Peyer's patch (tissue), 4 donors: ENCODE measurements around the gene SCYL1. TPM values are rescaled to one million over a fixed set of nuclear protein-coding genes. Genes with fewer than 3 reads are reported as not detected.

Experiments used
- DNase-seq, 3 donors: peaks; one replicate each; pipeline ENCODE4 v3.0.0-alpha.2; 2017 to 2019
- H3K27ac ChIP-seq, 4 donors: fragments of 200-600 bp; sonication (generic); one replicate each; pipeline ENCODE4 v1.5.1; 2016 to 2019
- H3K27me3 ChIP-seq, 2 donors: fragments of 200-600 bp; sonication (generic); one replicate each; pipeline ENCODE4 v1.5.1; 2019
- H3K36me3 ChIP-seq, 3 donors: fragments of 200-600 bp; sonication (generic); one replicate each; pipeline ENCODE4 v1.5.1; 2016 to 2019
- H3K4me1 ChIP-seq, 4 donors: fragments of 200-600 bp; sonication (generic); one replicate each; pipeline ENCODE4 v1.5.1; 2016 to 2019
- H3K4me3 ChIP-seq, 4 donors: fragments of 200-600 bp; sonication (generic); 1 replicate in 3 of 4; 2 replicates in 1 of 4; pipeline ENCODE4 v1.5.1; 2016 to 2019; ENCODE audit warnings: mild to moderate bottlenecking in 1 of 4
- H3K9me3 ChIP-seq, 4 donors: fragments of 200-600 bp; sonication (generic); one replicate each; pipeline ENCODE4 v1.5.1; 2016 to 2019; ENCODE audit warnings: mild to moderate bottlenecking in 1 of 4
- POLR2A ChIP-seq, 2 donors: fragments of 450-650 bp; IDR thresholded peaks; one replicate each; pipeline ENCODE4 v1.5.1; 2017; ENCODE audit warnings: antibody characterized with exemption in 2 of 2, mild to moderate bottlenecking in 2 of 2, moderate library complexity in 2 of 2
- total RNA-seq, 4 donors: library from RNA; depleted of rRNA; stranded (reverse); fragments of >200 nt; gene quantifications; one replicate each; pipeline ENCODE4 v1.1.0, GENCODE V29; 2016
- TF ChIP-seq, protein P1 (sequence below), 6 experiments: fragments of 450-650 bp in 4 of 6; fragments of 200-600 bp in 2 of 6; sonication (generic) in 1 of 6; IDR thresholded peaks; one replicate each; pipeline ENCODE4 v1.5.1; 2017 to 2019; ENCODE audit warnings: antibody characterized with exemption in 6 of 6, mild to moderate bottlenecking in 3 of 6, moderate library complexity in 1 of 6

SCYL1 gene
- total RNA-seq, 4 donors from 2014 or later: 73.4 to 88.1 (median 79.0) TPM

- peaks cover 5 to 25% (median 14%) of the 10 kb centered on the region in 4 donors for H3K4me1 ChIP-seq
- TF ChIP-seq, protein P1, sequence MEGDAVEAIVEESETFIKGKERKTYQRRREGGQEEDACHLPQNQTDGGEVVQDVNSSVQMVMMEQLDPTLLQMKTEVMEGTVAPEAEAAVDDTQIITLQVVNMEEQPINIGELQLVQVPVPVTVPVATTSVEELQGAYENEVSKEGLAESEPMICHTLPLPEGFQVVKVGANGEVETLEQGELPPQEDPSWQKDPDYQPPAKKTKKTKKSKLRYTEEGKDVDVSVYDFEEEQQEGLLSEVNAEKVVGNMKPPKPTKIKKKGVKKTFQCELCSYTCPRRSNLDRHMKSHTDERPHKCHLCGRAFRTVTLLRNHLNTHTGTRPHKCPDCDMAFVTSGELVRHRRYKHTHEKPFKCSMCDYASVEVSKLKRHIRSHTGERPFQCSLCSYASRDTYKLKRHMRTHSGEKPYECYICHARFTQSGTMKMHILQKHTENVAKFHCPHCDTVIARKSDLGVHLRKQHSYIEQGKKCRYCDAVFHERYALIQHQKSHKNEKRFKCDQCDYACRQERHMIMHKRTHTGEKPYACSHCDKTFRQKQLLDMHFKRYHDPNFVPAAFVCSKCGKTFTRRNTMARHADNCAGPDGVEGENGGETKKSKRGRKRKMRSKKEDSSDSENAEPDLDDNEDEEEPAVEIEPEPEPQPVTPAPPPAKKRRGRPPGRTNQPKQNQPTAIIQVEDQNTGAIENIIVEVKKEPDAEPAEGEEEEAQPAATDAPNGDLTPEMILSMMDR (IDR thresholded peaks at IDR 0.05): no peak
- peak; percentile 100 for TF ChIP-seq POLR2A (IDR thresholded peaks at IDR 0.05)
- H3K27me3 ChIP-seq: no peaks in the 10 kb centered on the region
- peak; percentile 94 to 98 (median 96) for DNase-seq
- H3K36me3 ChIP-seq: peaks cover 0 to 34% (median 0%) of the 10 kb centered on the region in 3 donors
- peak within 1 kb of the TSS; percentile 67 to 84 (median 80) for H3K4me3 ChIP-seq
- no peaks in the 10 kb centered on the region for H3K9me3 ChIP-seq
- peak within 1 kb of the TSS; percentile 96 to 99 (median 98) for H3K27ac ChIP-seq
These were observed 25.7 kb upstream of the SCYL1 start, which contains the start of gene MALAT1 for GRCh38 chr11:65498977-65499712. MALAT1 (plus strand) TSS chr11:65499045.

DNA sequence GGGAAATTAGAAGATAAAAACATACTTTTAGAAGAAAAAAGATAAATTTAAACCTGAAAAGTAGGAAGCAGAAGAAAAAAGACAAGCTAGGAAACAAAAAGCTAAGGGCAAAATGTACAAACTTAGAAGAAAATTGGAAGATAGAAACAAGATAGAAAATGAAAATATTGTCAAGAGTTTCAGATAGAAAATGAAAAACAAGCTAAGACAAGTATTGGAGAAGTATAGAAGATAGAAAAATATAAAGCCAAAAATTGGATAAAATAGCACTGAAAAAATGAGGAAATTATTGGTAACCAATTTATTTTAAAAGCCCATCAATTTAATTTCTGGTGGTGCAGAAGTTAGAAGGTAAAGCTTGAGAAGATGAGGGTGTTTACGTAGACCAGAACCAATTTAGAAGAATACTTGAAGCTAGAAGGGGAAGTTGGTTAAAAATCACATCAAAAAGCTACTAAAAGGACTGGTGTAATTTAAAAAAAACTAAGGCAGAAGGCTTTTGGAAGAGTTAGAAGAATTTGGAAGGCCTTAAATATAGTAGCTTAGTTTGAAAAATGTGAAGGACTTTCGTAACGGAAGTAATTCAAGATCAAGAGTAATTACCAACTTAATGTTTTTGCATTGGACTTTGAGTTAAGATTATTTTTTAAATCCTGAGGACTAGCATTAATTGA lies 25.0 kb upstream of the SCYL1 start:
- Histone ChIP-seq H3K4me3 (peak overlapping the region; percentile 67 to 84 (median 80)), H3K27ac (peak overlapping the region; percentile 96 to 99 (median 98)), H3K4me1 (peaks cover 4 to 24% (median 14%) of the 10 kb centered on the region in 4 donors), H3K9me3 (no peaks in the 10 kb centered on the region), H3K36me3 (peaks cover 0 to 41% (median 0%) of the 10 kb centered on the region in 3 donors), H3K27me3 (no peaks in the 10 kb centered on the region)
- no peak for DNase-seq
- TF ChIP-seq, protein P1 (IDR thresholded peaks at IDR 0.05): no peak
- peak in 1 of 2 donors; percentile 34 for TF ChIP-seq POLR2A (IDR thresholded peaks at IDR 0.05)

GRCh38 chr11:65500387-65501185 lies 24.3 kb upstream of the SCYL1 start:
- peak in 2 of 3 donors; percentile 64 to 66 for DNase-seq
- Histone ChIP-seq H3K27ac (peak overlapping the region; percentile 94 to 99 (median 98)), H3K36me3 (peaks cover 0 to 49% (median 0%) of the 10 kb centered on the region in 3 donors), H3K9me3 (no peaks in the 10 kb centered on the region), H3K4me1 (peaks cover 4 to 28% (median 19%) of the 10 kb centered on the region in 4 donors), H3K4me3 (peak overlapping the region; percentile 67 to 84 (median 80)), H3K27me3 (no peaks in the 10 kb centered on the region)
- TF ChIP-seq, protein P1 (IDR thresholded peaks at IDR 0.05): no peak
- TF ChIP-seq POLR2A (IDR thresholded peaks at IDR 0.05): peak in 1 of 2 donors; percentile 42

- Histone ChIP-seq H3K9me3 (no peaks in the 10 kb centered on the region), H3K27ac (peak overlapping the region; percentile 94 to 99 (median 98)), H3K36me3 (peaks cover 0 to 54% (median 0%) of the 10 kb centered on the region in 3 donors), H3K4me1 (peaks cover 4 to 30% (median 22%) of the 10 kb centered on the region in 4 donors), H3K4me3 (peak overlapping the region; percentile 67 to 84 (median 80)), H3K27me3 (no peaks in the 10 kb centered on the region)
- no peak for DNase-seq
- no peak for TF ChIP-seq POLR2A (IDR thresholded peaks at IDR 0.05)
- TF ChIP-seq, protein P1 (IDR thresholded peaks at IDR 0.05): no peak
These were observed 23.8 kb upstream of the SCYL1 start for GRCh38 chr11:65501186-65501471.
